Measurements from ENCODE around the gene ABHD4.

DNA sequence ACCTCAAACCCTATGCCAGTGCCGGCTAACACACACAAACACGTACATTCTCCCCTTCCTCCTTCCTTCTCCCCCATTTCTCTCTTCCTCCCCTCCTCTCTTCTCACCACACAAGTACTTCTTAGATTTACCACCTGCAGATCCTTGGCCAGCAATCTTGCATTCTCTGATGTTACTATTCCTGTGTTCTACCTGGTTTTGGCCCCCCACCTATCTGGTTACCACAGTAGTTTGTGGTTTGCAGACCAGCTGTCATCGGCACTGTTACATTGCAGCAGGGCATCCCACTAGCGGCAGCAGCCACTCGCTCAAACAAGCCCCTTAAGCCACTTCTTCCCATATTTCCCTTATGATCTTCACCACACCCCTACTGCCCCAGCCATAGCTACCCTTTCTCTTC lies 3.9 kb downstream of the ABHD4 start:
- TF ChIP-seq, protein P1, sequence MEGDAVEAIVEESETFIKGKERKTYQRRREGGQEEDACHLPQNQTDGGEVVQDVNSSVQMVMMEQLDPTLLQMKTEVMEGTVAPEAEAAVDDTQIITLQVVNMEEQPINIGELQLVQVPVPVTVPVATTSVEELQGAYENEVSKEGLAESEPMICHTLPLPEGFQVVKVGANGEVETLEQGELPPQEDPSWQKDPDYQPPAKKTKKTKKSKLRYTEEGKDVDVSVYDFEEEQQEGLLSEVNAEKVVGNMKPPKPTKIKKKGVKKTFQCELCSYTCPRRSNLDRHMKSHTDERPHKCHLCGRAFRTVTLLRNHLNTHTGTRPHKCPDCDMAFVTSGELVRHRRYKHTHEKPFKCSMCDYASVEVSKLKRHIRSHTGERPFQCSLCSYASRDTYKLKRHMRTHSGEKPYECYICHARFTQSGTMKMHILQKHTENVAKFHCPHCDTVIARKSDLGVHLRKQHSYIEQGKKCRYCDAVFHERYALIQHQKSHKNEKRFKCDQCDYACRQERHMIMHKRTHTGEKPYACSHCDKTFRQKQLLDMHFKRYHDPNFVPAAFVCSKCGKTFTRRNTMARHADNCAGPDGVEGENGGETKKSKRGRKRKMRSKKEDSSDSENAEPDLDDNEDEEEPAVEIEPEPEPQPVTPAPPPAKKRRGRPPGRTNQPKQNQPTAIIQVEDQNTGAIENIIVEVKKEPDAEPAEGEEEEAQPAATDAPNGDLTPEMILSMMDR (IDR thresholded peaks at IDR 0.05; ENCODE audit: low read depth, low read length) = no peak
- no peak for TF ChIP-seq EZH2phosphoT487 (IDR thresholded peaks at IDR 0.05; ENCODE audit: low read depth)

Data from OCI-LY3 (cell line).